HG02884 (cell line): Measurements from ENCODE around the gene TMA7.
"Not testable (repeated sequence)": the region's sequence is repeated elsewhere in the genome, so short reads cannot be mapped to it uniquely, and the experiment has no call there.

ENCODE experiments used
- ATAC-seq: cut with Tn5 transposase; IDR thresholded peaks from one replicate; pipeline ENCODE4 v1.9.1; 2021; ENCODE audit warnings: mild to moderate bottlenecking, moderate library complexity; ENCODE audit not compliant: unreplicated experiment

TMA7 gene

DNA sequence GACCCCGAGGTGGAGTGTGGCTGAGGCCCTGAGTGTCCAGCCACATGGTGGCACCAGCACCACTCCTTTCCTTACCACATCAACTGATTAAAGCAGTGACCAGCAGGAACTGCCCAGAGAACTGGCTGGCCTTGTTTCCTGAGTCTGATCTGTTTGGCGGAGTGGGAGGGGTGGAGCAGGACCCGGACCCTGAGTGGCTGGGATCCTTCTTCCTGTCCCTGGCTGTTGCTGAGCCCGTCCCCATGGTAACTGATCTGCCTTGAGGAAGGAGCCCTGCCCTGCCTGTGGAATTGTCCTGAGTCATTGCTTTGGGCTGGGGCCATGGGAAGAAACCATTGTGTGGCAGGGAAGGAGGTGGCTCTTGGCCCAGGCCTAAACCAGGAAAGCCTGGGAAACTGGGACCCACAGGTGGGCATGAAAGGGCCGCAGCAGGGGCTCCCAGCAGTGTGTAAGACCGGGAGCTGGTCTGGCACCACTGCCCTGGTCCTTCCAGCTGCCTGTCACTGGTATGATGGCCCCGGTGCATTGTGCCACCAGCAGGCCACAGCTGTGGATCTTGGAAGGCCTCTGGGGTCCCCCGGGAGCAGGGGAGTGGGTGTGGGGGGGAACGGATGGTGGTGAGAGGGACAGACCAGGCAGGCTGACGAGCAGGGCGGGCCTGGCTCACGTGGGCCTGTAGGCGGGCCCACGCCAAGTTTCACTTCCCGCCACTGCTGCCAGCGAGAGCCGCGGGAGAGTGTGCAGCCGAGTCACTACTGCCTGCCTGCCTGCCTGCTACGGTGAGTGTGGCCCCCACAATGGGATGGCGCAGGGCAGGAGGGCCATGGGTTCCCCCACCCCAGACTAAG, 25.7 kb downstream of the TMA7 start:
- peak; percentile 79 for ATAC-seq

DNA sequence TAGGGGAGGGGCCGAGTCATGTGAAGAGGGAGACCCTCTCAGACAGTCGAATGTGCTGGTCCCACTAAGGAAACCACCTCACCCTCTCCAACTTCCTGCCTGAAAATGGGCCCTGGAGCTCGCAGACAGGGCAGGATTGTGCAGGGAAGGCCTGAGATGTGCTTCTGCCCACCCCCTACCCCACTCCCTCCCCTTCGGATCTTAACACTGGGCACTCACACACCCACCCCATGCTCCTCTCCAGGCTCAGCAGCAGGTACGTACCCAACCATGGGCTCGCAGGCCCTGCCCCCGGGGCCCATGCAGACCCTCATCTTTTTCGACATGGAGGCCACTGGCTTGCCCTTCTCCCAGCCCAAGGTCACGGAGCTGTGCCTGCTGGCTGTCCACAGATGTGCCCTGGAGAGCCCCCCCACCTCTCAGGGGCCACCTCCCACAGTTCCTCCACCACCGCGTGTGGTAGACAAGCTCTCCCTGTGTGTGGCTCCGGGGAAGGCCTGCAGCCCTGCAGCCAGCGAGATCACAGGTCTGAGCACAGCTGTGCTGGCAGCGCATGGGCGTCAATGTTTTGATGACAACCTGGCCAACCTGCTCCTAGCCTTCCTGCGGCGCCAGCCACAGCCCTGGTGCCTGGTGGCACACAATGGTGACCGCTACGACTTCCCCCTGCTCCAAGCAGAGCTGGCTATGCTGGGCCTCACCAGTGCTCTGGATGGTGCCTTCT, 26.5 kb downstream of the TMA7 start:
- peak; percentile 19 for ATAC-seq

DNA sequence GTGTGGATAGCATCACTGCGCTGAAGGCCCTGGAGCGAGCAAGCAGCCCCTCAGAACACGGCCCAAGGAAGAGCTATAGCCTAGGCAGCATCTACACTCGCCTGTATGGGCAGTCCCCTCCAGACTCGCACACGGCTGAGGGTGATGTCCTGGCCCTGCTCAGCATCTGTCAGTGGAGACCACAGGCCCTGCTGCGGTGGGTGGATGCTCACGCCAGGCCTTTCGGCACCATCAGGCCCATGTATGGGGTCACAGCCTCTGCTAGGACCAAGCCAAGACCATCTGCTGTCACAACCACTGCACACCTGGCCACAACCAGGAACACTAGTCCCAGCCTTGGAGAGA, 27.0 kb downstream of the TMA7 start:
- no peak for ATAC-seq

DNA sequence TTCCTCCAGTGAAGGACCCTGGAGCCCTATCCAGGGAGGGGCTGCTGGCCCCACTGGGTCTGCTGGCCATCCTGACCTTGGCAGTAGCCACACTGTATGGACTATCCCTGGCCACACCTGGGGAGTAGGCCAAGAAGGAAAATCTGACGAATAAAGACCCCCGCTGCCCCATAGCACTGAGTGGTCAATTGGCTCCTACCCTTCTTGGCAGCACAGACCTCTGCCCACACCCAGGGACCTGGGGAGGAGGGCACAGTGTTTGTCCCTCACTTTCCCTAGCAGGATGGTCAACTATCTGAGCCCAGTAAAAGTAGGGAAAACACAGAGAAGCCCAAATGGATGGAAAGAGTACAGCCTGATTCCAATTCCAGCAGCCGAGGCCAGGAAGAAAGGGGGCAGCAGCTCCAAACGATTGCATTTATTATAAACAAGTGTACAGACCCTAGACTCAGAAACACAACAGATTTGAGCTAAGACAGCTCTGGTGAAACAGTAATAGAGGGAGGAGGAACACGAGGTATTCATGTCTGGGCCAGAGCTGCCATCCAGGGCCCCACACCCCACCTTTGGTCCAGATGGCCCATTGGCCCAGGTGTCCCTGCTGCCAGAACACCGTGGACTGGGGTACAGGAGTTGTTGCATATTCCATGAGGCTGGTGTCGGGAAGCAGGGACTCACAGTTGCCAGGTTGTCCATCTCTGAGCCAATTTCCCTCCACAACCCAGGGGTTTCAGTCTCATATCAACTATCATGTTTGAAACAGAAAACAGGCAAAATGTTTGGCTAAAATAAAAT, 27.6 kb downstream of the TMA7 start:
- ATAC-seq: no peak

DNA sequence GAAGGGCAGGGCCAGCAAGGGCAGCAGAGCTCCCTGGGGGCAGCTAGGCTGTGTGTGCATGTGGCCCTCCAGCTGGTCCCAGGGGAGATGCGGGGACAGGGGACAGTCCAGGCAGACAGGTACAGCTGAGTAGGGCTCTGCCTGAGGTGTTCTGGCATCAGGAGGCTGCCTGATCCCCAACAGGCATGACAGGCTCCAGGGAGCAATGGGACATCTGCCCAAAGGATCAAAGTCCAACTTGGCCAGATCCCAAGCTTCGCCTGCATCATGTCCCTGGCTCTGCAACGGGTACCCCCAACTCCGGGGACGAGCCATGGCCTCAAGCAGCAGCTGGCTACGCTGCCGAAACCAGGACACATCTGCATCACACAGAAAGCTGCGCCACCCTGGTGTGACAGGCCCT, 28.3 kb downstream of the TMA7 start:
- no peak for ATAC-seq

DNA sequence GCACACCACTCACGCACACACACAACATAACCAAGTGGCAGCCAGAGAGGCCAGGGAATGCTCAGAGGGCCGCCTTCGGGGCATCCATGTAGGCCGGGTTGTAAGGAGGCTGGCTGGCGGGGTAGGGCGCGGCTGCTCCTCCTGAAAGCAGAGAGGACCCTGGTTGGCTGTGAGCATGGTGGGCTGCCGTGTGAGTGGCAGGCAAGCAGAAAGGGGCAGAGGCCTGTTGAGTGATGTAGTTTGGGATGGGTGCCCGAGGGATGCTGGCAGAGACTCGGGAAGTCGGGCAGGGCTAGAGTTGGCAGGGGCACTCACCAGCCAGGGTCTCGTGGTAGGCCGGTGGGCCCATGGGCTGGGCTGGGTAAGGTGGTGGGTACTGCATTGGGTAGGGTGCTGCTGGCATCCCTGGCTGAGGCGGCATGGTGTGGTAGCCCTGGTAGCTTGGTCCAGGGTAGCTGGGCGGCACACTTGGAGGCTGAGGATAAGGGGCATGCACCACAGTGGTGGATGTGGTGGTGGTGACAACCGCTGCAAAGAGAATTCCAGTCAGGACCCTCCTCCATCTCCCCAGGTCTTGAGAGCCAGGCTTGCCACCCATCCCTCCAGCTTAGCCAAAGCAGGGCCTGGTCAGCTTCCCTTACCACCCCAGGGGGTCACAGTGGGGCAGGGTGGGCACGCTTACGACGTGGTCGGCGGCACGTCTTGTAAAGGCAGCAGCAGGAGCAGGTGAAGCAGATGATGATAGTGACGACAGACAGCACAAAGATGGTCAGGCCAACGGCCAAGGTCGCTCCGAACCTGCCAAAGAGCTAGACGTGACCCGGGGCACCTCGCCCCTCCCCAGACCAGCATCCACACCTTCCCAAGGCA, 29.2 kb downstream of the TMA7 start:
- ATAC-seq: no peak

DNA sequence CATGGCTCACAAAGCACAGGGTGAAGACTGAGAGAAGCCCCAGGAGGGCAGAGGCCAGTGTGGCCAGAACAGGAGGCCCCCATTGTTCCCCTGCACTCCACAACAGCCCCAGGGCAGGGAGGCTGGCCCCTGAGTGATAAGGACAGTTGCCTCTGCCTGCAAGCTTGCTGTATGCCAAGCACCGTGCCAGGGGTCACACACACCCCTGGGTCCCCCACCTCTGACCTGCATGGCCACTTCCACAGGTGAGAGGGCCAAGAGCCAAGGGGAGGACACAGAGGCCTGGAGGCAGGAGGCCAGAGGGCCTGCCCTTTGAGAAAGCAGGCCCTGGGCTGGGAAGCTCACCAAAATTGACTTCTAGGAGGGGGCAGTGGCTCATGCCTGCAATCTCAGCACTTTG, 30.2 kb downstream of the TMA7 start:
- no peak for ATAC-seq

DNA sequence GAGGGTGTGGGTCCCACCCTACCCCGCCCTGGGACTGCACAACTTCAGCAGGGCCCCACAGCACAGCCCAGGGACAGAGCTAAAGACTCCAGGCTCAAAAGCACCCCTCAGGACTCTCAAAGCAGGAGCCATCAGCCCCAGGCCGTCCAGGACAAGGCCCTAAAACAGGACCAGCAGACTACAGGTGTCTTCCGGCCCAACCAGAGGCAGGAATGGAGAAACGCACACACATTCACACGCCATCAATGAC, 32.5 kb downstream of the TMA7 start:
- ATAC-seq: peak; percentile 27

DNA sequence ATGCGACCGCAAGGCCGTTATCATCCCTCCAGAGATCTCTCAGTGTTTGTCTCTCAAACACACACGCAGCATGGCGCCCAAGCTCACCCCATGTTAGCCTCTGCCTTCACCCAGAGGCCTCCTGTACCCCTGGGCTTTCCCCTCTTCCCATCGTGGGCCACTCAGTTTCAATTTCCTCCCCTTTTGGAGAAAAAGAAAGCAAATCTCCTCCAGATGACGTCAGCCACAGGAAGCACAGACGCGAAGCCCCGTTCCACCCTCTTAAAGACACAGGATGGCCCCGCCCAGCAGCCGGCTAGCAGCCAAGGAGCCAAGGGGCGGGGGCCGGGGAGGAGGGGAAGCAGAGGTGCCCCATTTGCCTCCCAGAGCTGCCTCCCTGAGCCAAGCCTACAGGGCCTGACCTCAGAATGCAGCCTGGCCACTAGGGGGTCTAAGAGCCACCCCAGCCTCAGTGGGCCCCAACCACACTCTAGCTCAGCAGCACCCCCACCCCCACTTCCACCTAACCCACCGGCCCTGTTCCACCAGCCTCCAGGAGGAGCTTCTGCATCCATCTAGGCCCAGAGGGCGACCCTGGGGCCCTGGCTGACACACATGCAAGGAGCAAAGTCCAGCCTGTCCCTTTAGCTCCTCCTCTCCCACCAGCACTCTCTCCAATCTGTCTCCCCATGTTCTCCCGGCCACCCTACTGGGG, 33.0 kb downstream of the TMA7 start:
- ATAC-seq: peak; percentile 69

DNA sequence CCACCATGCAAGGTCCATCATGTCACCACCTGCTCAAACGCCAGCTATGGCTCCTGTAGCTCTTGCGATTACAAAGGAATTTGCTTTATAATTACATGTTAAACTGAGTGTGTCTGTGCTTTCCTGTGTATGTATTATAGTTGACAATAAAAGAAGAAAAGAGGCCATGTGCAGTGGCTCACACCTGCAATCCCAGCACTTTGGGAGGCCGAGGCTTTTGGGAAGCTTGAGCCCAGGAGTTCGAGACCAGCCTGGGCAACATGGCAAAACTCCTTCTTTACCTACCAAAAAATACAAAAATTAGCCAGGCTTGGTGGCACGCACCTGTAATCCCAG, 33.5 kb downstream of the TMA7 start:
- no peak for ATAC-seq

DNA sequence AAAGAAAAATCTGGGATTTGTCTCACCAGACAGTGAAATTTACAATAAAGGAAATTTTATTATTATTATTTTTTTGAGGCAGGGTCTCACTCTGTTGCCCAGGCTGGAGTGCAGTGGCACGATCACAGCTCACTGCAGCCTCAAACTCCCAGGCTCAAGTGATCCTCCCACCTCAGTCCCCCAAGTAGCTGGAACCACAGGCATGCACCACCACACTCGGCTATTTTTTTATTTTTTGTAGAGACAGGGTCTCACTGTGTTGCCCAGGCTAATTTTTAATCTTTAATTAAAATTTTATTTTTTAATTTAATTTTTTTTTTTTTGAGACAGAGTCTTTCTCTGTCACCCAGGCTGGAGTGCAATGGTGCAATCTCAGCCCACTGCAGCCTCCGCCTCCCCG, 34.0 kb downstream of the TMA7 start:
- not testable (repeated sequence) for ATAC-seq

DNA sequence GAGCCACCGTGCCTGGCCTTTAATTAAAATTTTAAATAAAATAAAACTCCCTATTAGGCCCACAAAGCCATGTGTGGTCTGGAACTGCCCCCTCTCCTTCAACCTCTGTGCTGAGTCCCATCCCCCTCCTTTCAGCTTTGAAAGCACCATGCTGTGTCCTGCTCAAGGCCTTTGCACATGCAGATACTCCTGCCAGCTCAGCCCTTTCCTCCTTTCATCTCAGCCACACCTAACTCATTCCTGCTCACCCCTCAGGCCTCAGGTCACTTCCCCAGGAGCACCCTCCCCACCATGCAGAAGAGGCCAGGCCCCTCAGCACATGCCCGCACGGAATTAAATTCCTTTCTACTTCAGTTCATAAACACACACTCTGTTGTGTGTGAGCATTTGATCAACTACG, 34.6 kb downstream of the TMA7 start:
- ATAC-seq: no peak

DNA sequence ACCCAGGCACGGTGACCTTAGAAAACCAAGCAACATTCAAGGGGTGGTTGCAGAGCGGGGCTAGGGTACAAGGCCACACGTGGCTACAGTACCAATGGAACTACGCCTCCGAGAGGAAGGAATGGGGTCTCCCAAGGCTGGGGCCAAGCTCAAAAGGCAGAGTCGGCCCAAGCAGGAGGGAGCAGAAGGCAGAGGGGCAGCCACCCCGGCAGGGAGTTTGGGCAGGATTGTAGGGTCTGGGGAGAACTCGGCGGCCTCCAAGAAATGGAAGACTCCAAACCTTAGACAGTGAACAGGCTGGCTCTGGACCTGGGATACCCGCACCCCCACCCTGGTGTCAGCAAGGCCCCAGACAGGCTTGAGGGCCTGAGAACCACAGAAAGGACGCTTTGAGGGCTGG, 35.1 kb downstream of the TMA7 start:
- ATAC-seq: no peak

DNA sequence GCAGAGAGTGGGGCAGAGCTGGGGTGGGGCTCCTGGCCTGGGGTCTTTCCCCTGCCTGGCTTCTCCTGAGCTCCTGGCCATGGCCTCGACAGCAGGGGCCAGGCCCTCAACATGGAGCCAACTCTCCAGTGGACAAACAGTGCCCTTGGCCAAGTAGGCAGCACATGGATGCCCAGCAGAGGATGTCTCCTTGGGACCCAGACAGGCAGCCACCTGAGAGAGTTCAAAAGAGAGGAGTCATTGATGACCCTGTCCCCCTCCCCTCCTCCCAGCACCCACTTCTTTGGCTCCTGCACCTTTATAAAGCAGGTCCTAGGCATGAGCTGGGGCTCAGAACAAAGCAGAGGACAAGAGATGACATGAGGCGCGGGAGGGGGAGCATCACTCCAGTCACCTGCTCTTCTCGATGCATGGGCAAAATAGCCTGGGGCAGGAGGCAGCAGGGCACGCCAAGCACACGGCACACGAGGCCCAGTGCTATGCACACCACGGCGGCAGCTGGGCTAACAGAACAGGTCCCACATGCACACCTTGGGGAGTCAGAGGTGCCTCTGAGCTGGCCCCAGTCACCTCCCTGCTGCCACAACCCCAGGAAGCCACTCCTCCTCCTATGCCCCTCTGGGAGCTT, 36.5 kb downstream of the TMA7 start:
- no peak for ATAC-seq

DNA sequence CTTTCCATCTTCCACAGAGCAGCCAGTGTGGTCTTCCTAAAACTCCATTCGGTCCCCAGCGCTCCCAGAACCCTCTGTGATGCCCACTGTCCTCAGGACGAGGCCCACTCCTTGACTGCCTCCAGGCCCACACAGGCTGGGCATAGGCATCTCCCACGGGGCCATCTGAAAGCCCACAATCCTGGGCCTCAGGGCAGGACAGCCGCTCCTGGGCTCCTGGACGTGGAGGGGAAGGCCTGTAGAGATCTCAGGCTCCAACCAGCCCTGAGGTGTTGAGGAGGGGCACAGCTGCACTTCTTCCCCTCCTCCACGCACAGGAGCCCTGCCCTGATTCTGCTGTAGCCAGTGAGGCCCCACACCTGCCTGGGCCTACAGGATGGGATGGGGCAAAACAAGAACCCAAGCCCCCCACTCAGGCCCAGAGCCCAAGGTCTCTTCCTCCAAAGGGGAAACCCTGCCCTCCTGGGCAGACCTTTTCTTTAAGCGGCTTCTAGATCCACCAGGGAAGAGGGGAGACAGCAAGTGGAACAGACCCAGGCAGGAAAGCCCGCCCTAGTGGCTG, 38.0 kb downstream of the TMA7 start:
- ATAC-seq: no peak

DNA sequence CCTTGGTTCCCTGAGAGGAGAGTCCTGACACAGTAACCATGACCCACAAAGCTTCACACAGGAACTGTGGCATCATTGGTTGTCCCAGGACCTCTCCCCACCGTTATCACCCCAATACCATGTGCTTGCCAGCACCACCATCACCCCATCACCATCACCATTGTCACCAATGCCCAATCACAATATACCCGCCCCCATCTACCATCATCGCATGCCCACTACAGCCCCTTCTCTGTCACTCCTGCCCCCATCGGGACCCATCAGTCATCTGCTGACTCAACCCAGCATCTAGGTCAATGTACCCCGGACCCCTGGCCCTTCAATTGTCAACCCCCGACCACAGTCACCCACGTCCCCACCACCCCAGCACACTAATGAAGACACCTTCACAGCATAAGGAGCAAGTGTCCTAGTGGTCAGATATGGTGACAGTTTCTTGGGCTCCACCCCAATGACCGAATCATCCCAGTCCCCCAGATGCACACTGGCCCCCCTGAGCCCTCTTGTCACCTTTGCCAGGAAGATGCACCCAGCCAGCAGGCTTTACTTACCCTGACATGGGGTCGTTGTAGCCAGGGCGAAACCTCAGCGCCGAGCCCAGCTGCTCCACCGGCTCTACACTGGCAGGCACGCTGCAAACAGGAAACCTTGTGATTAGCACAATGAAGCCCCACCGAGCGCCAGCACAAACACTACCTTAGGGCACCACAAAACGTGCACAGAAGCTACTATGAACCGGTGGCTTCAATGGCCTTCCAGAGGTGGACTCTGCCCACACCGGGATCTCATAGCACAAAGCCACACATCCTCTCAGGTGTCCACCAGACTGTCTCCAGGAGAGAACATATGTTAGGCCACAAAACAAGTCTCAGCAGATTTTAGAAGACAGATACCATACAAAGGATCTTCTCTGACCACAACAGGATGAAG, 38.8 kb downstream of the TMA7 start:
- ATAC-seq: no peak

DNA sequence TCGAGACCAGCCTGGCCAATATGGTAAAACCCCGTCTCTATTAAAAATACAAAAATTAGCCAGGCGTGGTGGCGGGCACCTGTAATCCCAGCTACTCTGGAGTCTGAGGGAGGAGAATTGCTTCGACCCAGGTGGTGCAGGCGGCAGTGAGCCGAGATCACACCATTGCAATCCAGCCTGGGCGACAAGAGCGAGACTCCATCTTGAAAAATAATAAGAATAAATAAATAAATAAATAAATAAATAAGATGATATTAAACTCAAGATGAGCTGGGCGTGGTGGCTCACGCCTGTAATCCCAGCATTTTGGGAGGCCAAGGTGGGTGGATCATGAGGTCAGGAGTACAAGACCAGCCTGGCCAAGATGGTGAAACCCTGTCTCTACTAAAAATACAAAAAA, 40.8 kb downstream of the TMA7 start:
- not testable (repeated sequence) for ATAC-seq

DNA sequence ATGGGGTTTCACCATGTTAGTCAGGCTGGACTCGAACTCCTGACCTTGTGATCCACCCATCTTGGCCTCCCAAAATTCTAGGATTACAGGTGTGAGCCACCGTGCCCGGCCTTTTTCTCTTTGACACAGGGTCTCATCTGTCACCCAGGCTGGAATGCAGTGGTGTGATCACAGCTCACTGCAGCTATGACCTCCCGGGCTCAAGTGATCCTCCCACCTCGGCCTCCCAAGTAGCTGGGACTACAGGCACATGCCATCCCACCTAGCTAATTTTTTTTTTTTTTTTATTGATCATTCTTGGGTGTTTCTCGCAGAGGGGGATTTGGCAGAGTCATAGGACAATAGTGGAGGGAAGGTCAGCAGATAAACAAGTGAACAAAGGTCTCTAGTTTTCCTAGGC, 42.8 kb downstream of the TMA7 start:
- not testable (repeated sequence) for ATAC-seq

DNA sequence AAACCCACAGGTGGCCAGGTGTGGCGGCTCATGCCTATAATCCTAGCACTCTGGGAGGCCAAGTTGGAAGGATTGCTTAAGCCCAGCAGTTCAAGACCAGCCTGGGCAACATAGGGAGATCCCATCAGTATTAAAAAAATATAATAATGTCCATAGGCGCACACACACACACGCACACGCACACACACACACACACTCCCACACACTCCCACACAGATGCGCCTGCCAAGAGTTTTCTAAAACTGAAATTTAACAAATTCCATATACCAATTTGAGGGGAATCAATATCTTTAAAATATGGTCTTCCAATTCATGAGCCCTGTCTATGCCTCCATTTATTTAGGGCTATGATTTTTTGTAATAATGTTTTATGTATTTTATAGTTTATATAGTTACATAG, 46.9 kb downstream of the TMA7 start:
- ATAC-seq: no peak
